SK-N-DZ (cell line): ENCODE data around the gene FICD.

Experiments used
- DNase-seq: peaks from one replicate; pipeline ENCODE4 v3.0.0-alpha.2; 2015; ENCODE audit warnings: low spot score

The FICD gene

DNA sequence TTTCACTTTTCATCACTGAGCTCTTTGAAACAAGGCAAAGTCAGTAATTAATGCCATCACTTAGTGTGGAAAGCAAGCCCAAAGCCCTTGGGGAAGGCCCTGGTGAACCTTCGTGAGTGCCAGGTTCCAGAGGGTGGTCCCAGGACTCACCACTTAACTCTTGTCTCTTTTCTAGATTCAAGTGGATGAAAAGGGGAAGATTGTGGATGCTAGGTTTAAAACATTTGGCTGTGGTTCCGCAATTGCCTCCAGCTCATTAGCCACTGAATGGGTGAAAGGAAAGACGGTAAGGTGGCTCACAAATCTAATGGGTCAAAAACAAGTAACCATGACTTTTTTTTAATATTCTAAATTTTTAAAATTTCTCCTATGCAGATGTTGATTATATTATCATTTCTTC, 50.1 kb downstream of the FICD start:
- no peak for DNase-seq

GRCh38 chr12:108565976-108566375, 50.9 kb downstream of the FICD start:
- no peak for DNase-seq

GRCh38 chr12:108566452-108566851, 51.4 kb downstream of the FICD start:
- no peak for DNase-seq

GRCh38 chr12:108567406-108568337, 52.6 kb downstream of the FICD start:
- no peak for DNase-seq

- DNase-seq, result no peak
Observed at GRCh38 chr12:108568338-108569154, 53.5 kb downstream of the FICD start.
